ENCODE results near the gene EMP2.

Gene EMP2

DNA sequence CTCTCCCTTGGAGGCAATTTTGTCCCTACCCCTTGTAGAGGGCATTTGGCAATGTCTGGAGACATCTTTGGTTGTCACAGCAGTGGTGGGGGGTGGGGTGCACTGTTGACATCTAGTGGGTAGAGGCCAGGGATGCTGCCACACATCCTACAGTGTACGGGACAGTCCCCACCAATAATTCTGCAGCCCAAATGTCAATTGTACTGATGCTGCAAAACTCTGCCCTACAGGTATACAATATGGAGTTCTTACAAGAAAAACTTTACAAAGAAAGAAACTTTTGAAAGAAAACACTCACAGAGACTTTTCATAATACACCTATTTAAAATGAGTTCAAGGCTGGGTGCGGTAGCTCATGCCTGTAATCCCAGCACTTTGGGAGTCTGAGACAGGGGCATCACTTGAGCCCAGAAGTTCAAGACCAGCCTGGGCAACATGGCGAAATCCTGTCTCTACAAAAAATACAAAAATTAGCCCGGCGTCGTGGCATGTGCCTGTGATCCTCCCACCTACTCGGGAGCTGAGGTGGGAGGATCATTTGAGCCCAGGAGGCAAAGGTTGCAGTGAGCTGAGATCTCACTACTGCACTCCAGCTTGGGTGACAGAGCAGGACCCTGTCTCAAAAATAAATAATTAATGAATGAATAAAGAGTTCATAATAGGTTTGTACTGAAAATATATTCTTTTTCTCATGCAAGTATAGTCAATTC, 59.4 kb downstream of the EMP2 start:
- DNase-seq (ENCODE audit: extremely low read depth, low read depth): no peak
- TF ChIP-seq, protein P1, sequence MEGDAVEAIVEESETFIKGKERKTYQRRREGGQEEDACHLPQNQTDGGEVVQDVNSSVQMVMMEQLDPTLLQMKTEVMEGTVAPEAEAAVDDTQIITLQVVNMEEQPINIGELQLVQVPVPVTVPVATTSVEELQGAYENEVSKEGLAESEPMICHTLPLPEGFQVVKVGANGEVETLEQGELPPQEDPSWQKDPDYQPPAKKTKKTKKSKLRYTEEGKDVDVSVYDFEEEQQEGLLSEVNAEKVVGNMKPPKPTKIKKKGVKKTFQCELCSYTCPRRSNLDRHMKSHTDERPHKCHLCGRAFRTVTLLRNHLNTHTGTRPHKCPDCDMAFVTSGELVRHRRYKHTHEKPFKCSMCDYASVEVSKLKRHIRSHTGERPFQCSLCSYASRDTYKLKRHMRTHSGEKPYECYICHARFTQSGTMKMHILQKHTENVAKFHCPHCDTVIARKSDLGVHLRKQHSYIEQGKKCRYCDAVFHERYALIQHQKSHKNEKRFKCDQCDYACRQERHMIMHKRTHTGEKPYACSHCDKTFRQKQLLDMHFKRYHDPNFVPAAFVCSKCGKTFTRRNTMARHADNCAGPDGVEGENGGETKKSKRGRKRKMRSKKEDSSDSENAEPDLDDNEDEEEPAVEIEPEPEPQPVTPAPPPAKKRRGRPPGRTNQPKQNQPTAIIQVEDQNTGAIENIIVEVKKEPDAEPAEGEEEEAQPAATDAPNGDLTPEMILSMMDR (IDR thresholded peaks at IDR 0.05; ENCODE audit: low read depth, low read length): no peak

DNA sequence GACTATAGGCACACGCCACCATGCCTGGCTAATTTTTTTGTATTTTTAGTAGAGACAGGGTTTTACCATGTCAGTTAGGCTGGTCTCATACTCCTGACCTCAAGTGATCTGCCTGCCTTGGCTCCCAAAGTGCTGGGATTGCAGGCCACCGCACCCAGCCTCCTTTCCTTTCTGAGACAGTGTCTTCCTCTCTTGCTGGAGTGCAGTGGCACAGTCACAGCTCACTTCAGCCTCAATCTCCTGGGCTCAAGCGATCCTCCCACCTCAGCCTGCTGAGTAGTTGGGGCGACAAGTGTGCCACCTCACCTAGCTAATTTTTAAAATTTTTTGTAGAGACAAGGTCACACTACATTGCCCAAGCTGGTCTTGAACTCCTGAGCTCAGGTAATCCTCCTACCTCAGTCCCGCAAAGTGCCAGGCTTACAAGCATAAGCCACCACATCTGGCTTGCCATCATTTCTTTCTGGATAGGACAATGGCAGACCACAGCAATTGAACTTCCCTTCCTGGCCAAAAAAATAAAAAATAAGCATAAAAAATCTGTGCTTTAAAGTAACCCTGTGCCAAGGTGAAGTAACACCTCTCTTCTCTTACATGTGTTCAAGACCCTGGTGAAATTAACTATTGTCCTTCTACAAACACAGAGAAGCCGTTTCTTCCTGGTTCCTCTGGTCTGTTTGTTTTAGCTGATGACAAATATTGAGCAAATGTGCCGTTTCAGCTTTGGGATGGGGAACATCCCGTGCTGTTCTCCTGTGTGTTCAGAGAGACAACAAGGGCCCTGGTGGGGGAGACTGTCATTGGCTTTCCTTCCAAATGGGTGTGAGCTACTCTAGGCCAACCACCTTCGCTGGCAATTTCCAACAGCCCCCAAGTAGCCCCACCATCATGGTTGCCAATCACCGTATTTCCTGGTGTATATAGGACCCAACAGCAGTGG, 60.2 kb downstream of the EMP2 start:
- TF ChIP-seq, protein P1 (IDR thresholded peaks at IDR 0.05; ENCODE audit: low read depth, low read length): no peak
- no peak for DNase-seq (ENCODE audit: extremely low read depth, low read depth)

DNA sequence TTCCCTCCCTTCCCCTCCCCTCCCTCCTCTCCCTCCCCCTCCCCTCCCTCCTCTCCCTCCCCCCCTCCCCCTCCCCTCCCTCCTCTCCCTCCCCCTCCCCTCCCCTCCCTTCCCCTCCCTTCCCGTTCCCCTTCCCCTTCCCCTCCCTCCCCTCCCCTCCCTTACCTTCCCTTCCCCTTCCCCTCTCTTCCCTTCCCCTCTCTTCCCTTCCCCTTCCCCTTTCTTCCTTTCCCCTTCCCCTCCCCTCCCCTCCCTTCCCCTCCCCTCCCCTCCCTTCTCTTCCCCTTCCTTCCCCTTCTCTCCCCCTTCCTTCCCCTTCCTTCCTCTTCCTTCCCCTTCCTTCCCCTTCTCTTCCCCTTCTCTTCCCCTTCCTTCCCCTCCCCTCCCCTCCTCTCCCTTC, 61.1 kb downstream of the EMP2 start:
- TF ChIP-seq, protein P1 (IDR thresholded peaks at IDR 0.05; ENCODE audit: low read depth, low read length): no peak
- no peak for DNase-seq (ENCODE audit: extremely low read depth, low read depth)

DNA sequence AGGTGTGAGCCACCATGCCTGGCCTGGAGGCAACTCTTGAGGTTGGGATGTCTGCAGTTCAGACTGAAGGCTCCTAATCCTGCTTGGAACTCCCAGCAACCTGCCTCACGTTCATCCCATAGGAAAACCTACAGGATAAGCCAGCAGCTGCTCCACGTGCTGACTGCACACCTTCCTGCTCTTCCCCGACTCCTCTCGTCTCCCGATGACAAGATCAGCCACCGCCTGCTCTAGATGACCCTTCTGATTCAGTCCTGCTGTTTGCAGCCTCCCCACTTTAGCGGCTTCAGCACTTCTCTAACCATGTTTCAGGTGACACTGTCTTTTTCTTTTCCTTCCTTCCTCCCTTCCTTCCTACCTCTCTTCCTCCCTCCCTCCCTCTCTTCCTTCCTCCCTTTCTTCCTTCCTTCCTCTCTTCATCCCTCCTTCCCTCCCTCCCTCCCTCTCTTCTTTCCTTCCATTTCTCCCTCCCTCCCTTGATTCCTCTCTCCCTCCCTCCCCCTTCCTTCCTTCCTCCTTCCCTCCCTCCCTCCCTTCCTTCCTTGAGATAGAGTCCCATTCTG, 61.8 kb downstream of the EMP2 start:
- no peak for DNase-seq (ENCODE audit: extremely low read depth, low read depth)
- TF ChIP-seq, protein P1 (IDR thresholded peaks at IDR 0.05; ENCODE audit: low read depth, low read length): no peak

DNA sequence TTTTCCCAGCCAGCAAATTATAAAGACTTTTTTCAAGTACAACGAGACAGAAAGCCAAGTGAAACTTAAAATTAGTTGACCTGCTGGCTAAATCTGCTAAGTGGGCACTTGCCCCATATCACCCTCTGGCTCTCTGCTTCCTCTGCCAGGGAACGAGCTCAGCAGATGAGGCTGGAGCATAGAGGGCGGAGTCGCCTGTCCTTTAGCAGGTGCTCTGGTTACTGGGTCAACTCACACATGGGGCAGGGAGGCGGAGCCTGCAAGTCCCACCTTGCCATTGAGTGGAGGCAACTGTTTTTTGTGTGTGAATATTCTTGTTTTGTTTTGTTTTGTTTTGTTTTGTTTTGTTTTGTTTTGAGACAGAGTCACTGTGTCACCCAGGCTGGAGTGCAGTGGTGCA, 62.5 kb downstream of the EMP2 start:
- TF ChIP-seq, protein P1 (IDR thresholded peaks at IDR 0.05; ENCODE audit: low read depth, low read length): no peak
- no peak for DNase-seq (ENCODE audit: extremely low read depth, low read depth)

DNA sequence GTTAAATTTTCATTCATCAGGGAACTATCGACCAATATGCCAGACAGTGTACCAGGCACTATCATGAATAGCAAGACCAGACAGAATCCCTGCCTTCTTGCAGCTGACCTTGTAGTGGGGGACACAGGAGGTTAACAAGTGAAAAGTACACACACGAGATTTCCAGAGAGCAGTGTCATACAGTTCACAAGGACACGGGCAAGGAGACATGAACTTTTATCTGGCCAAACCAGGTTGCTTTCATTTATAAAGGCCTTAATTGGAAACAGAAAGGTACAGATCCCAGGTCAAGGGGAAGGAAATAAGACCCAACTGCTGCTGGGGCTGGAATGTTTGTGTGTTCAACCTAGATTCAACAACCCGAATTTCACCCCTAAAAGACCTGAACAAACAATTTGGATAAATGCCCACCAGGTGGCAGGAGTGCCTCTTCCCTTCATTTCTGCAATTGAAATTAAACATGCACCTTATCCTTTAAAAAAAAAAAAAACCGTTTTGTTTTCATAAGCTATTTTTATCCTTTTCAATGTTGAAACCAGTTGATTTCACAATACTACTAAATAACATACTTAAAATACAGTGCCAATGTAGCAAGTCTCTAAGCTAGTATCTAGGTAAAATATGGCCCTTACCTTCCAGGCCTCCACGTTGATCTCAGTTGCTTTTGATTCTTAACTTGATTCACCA, 65.9 kb downstream of the EMP2 start:
- peak; percentile 39 for DNase-seq (ENCODE audit: extremely low read depth, low read depth)
- TF ChIP-seq, protein P1 (IDR thresholded peaks at IDR 0.05; ENCODE audit: low read depth, low read length): peak; percentile 47
